GM12865 (cell line): ENCODE results near the gene GLT6D1.

Experiments used
- DNase-seq: peaks from one replicate; pipeline ENCODE4 v3.0.0; 2010; ENCODE audit warnings: low read depth
- H3K4me3 ChIP-seq: 2 replicates; pipeline ENCODE4 v1.5.1; 2011; ENCODE audit warnings: mild to moderate bottlenecking, low read depth, low read length, control low read depth
- TF ChIP-seq, protein P1 (sequence below): IDR thresholded peaks from 2 replicates; pipeline ENCODE4 v1.5.1; 2011; ENCODE audit warnings: low read length, control low read depth, low read depth, inconsistent platforms; ENCODE audit not compliant: insufficient read depth; ENCODE audit errors: missing control alignments

GLT6D1 gene

GRCh38 chr9:135574331-135574730, 65.0 kb downstream of the GLT6D1 start:
- no peak overlapping the region for H3K4me3 ChIP-seq
- TF ChIP-seq, protein P1, sequence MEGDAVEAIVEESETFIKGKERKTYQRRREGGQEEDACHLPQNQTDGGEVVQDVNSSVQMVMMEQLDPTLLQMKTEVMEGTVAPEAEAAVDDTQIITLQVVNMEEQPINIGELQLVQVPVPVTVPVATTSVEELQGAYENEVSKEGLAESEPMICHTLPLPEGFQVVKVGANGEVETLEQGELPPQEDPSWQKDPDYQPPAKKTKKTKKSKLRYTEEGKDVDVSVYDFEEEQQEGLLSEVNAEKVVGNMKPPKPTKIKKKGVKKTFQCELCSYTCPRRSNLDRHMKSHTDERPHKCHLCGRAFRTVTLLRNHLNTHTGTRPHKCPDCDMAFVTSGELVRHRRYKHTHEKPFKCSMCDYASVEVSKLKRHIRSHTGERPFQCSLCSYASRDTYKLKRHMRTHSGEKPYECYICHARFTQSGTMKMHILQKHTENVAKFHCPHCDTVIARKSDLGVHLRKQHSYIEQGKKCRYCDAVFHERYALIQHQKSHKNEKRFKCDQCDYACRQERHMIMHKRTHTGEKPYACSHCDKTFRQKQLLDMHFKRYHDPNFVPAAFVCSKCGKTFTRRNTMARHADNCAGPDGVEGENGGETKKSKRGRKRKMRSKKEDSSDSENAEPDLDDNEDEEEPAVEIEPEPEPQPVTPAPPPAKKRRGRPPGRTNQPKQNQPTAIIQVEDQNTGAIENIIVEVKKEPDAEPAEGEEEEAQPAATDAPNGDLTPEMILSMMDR: no peak
- no peak for DNase-seq
